ENCODE data around the gene INS. TPM values are rescaled to one million over a fixed set of nuclear protein-coding genes. Genes with fewer than 3 reads are reported as not detected.

Gene INS
- total and polyA plus RNA-seq, 2 donors (not counting 1 experiment from before 2014, with no cell fraction given): not detected

- ChIA-PET POLR2A (no interaction called here), CTCF (interaction anchor here (1.6 kb wide), 1 partner anchor 16 kb away, joined by 8 read pairs; no protein-coding TSS in a partner anchor)
- H3K9me3 ChIP-seq (ENCODE audit: control extremely low read depth in 1 of 3, control insufficient read depth in 2 of 3, insufficient read depth in 1 of 3, low read length in 2 of 3): peaks cover 0 to 3% (median 0%) of the 10 kb centered on the region in 3 donors
- H3K27me3 ChIP-seq (replicated peaks in 1 of 4; ENCODE audit: control extremely low read depth in 1 of 4, control insufficient read depth in 3 of 4, insufficient read depth in 4 of 4, low read length in 3 of 4): peaks cover 0 to 46% (median 10%) of the 10 kb centered on the region in 4 experiments
- peaks cover 4% of the 10 kb centered on the region for H3K9me3 Mint-ChIP-seq (ENCODE audit: insufficient read depth)
- no peak overlapping the region for H3K4me3 Mint-ChIP-seq
- intact Hi-C loops (cut with micrococcal nuclease): no loop called here
- no peak for ATAC-seq (ENCODE audit: low read depth)
- H3K9ac ChIP-seq (ENCODE audit: low read length): no peak overlapping the region
- H3K36me3 ChIP-seq (replicated peaks in 1 of 2; ENCODE audit: control extremely low read depth in 1 of 2, control insufficient read depth in 1 of 2, extremely low read depth in 1 of 2, insufficient read depth in 2 of 2, low read length in 1 of 2): no peaks in the 10 kb centered on the region
- H3K27ac Mint-ChIP-seq: no peak overlapping the region
- H3K27me3 Mint-ChIP-seq: peaks cover 30% of the 10 kb centered on the region
- H2AFZ ChIP-seq (ENCODE audit: insufficient read depth, low read depth, low read length, poor library complexity, severe bottlenecking): no peak overlapping the region
- no peaks in the 10 kb centered on the region for H3K79me2 ChIP-seq (ENCODE audit: control insufficient read depth, insufficient read depth, low read length)
- H3K4me2 ChIP-seq (replicated peaks; ENCODE audit: low read depth, low read length, poor library complexity, severe bottlenecking): no peak overlapping the region
- no peak overlapping the region for H3K27ac ChIP-seq (ENCODE audit: low read length in 2 of 2)
- no peaks in the 10 kb centered on the region for H4K20me1 ChIP-seq (ENCODE audit: control insufficient read depth, insufficient read depth, low read length, poor library complexity, severe bottlenecking)
- no peak overlapping the region for H3K4me3 ChIP-seq (ENCODE audit: control extremely low read depth in 1 of 5, extremely low read depth in 1 of 5, insufficient read depth in 1 of 5, low read depth in 2 of 5, low read length in 4 of 5)
- peaks cover 9 to 15% of the 10 kb centered on the region in 2 donors for H3K4me1 ChIP-seq (ENCODE audit: control insufficient read depth in 2 of 2, insufficient read depth in 2 of 2, low read length in 2 of 2)
- peaks cover 11% of the 10 kb centered on the region for H3K4me1 Mint-ChIP-seq
- no peak for TF ChIP-seq EZH2 (IDR thresholded peaks at IDR 0.05; ENCODE audit: borderline replicate concordance, insufficient read depth, low read depth, low read length, poor library complexity, severe bottlenecking)
- TF ChIP-seq CTCF (IDR thresholded peaks at IDR 0.05): no peak
- 78% methylated on average over 10 of the region's 19 CpGs for WGBS (ENCODE audit: insufficient coverage)
- DNase-seq: no peak
Observed at GRCh38 chr11:2134022-2135010, 26.7 kb downstream of the INS start.
